A549 (cell line): ENCODE data around the gene MYRIP. TPM values are rescaled to one million over a fixed set of nuclear protein-coding genes. Genes with fewer than 3 reads are reported as not detected.

Experiments
- ATAC-seq, 2 experiments: fragments of 200-7000 bp in 1 of 2; fragments of >200 bp in 1 of 2; cut with Nextera tagmentation in 1 of 2; cut with Tn5 transposase in 1 of 2; 3 replicates each; pipeline versions ENCODE4 v1.8.0 to v1.9.1; 2018 to 2020; ENCODE audit warnings: mild to moderate bottlenecking in 1 of 2, moderate library complexity in 1 of 2
- CTCF ChIA-PET: fragments of 300-600 bp; sonication (Branson Sonifier 250); formaldehyde crosslinking; extraction: SDS; loops from one replicate; lab custom pipeline; 2021; ENCODE audit warnings: antibody characterized with exemption, inconsistent platforms; lab: Yijun Ruan, JAX
- POLR2A ChIA-PET: fragments of 350-600 bp; formaldehyde crosslinking; extraction: SDS; loops from one replicate; lab custom pipeline; 2021; ENCODE audit warnings: antibody characterized with exemption, inconsistent platforms; lab: Yijun Ruan, JAX
- DNase-seq, 2 experiments: peaks; one replicate each; pipeline versions ENCODE4 v3.0.0 to v3.0.0-alpha.2; 2011 to 2016; ENCODE audit warnings: low read depth in 1 of 2, low spot score in 1 of 2
- FAIRE-seq: peaks from 2 replicates; lab custom pipeline; 2011; peaks lifted over from hg19 to GRCh38; lab: Jason Lieb, UNC
- H3K27ac ChIP-seq, 2 experiments: fragments of >200 bp; sonication (Bioruptor Twin); formaldehyde crosslinking; 3 replicates each; pipeline ENCODE4 v1.5.1; 2016 to 2017
- H3K4me1 ChIP-seq: fragments of >200 bp; sonication (Bioruptor Twin); formaldehyde crosslinking; 3 replicates; pipeline ENCODE4 v1.6.1; 2016
- H3K4me2 ChIP-seq: fragments of >200 bp; sonication (Bioruptor Twin); formaldehyde crosslinking; 3 replicates; pipeline ENCODE4 v1.6.1; 2016
- H3K4me3 ChIP-seq: fragments of >200 bp; sonication (Bioruptor Twin); formaldehyde crosslinking; 3 replicates; pipeline ENCODE4 v1.5.1; 2016
- H3K9me3 ChIP-seq: fragments of >200 bp; sonication (Bioruptor Twin); formaldehyde crosslinking; 3 replicates; pipeline ENCODE4 v1.6.1; 2016
- CBX2 ChIP-seq: fragments of 200-600 bp; sonication (generic); IDR thresholded peaks from 2 replicates; pipeline ENCODE4 v1.6.1; 2016; ENCODE audit warnings: low read depth, mild to moderate bottlenecking, borderline replicate concordance
- CBX8 ChIP-seq: fragments of 200-600 bp; sonication (generic); IDR thresholded peaks from 2 replicates; pipeline ENCODE4 v1.6.1; 2016
- CEBPB ChIP-seq, 2 experiments: fragments of >200 bp in 1 of 2; sonication (Bioruptor Twin) in 1 of 2; formaldehyde crosslinking in 1 of 2; IDR thresholded peaks; 2 replicates each; pipeline ENCODE4 v1.6.1; 2012 to 2016
- CHD4 ChIP-seq: fragments of 200-600 bp; sonication (generic); IDR thresholded peaks from 2 replicates; pipeline ENCODE4 v1.6.1; 2016; ENCODE audit warnings: antibody characterized with exemption, mild to moderate bottlenecking, borderline replicate concordance
- ESRRA ChIP-seq: fragments of 150-350 bp; IDR thresholded peaks from 2 replicates; pipeline ENCODE4 v1.6.1; 2014; ENCODE audit warnings: mild to moderate bottlenecking, low read length, borderline replicate concordance
- FOXS1 ChIP-seq: fragments of 250-450 bp; sonication (Bioruptor Pico); IDR thresholded peaks from 2 replicates; pipeline ENCODE4 v1.5.0; 2020; ENCODE audit warnings: mild to moderate bottlenecking, moderate library complexity
- HOXA7 ChIP-seq: fragments of 250-450 bp; sonication (Bioruptor Pico); IDR thresholded peaks from 2 replicates; pipeline ENCODE4 v1.5.0; 2020; ENCODE audit warnings: mild to moderate bottlenecking, moderate library complexity
- HOXB13 ChIP-seq: fragments of 250-450 bp; sonication (Bioruptor Pico); IDR thresholded peaks from 2 replicates; pipeline ENCODE4 v1.5.0; 2020; ENCODE audit warnings: low read depth, mild to moderate bottlenecking, moderate library complexity
- JUNB ChIP-seq: fragments of >200 bp; sonication (Bioruptor Twin); formaldehyde crosslinking; IDR thresholded peaks from 2 replicates; pipeline ENCODE4 v1.6.1; 2016
- MAFK ChIP-seq: fragments of 450-650 bp; IDR thresholded peaks from 2 replicates; pipeline ENCODE4 v1.6.1; 2014; ENCODE audit not compliant: partially characterized antibody
- MYC ChIP-seq: IDR thresholded peaks from 2 replicates; pipeline ENCODE4 v1.6.1; 2012; ENCODE audit warnings: mild to moderate bottlenecking, inconsistent platforms, low read length, improper control_type of control experiment, borderline replicate concordance
- PHF8 ChIP-seq: fragments of 200-600 bp; sonication (generic); IDR thresholded peaks from 2 replicates; pipeline ENCODE4 v1.6.1; 2016; ENCODE audit warnings: low read depth, mild to moderate bottlenecking, antibody characterized with exemption, moderate library complexity, borderline replicate concordance
- RAD21 ChIP-seq, 2 experiments: fragments of >200 bp in 1 of 2; sonication (Bioruptor Twin) in 1 of 2; formaldehyde crosslinking in 1 of 2; IDR thresholded peaks in 1 of 2; conservative IDR thresholded peaks in 1 of 2; 2 replicates in 1 of 2; 3 replicates in 1 of 2; pipeline ENCODE4 v1.6.1; 2012 to 2018; ENCODE audit warnings: inconsistent platforms in 1 of 2
- RCOR1 ChIP-seq: fragments of 150-350 bp; IDR thresholded peaks from 2 replicates; pipeline ENCODE4 v1.6.1; 2014; ENCODE audit warnings: antibody characterized with exemption, low read length, low read depth
- SREBF2 ChIP-seq: fragments of 450-650 bp; IDR thresholded peaks from 2 replicates; pipeline ENCODE4 v1.6.1; 2014; ENCODE audit warnings: mild to moderate bottlenecking, moderate library complexity
- TP53 ChIP-seq: fragments of 250-450 bp; sonication (Bioruptor Pico); IDR thresholded peaks from 2 replicates; pipeline ENCODE4 v1.5.0; 2021; ENCODE audit warnings: mild to moderate bottlenecking, moderate library complexity
- ZFP36 ChIP-seq: fragments of 450-650 bp; IDR thresholded peaks from 2 replicates; pipeline ENCODE4 v1.6.1; 2014; ENCODE audit warnings: borderline replicate concordance; ENCODE audit not compliant: partially characterized antibody
- ZNF302 ChIP-seq: fragments of 250-450 bp; sonication (Bioruptor Pico); IDR thresholded peaks from 2 replicates; pipeline ENCODE4 v1.9.0; 2021; ENCODE audit warnings: inconsistent platforms, mild to moderate bottlenecking, moderate library complexity
- WGBS: methylation state at CpG from one replicate; pipeline ENCODE4 v1.1.6; 2017; ENCODE audit errors: missing lambda C conversion rate; 5-methylcytosine and 5-hydroxymethylcytosine counted together
- polyA plus RNA-seq, 4 experiments: library from polyadenylated mRNA; depleted of rRNA in 3 of 4; stranded (reverse); fragments of >200 nt; fragmentation: RNase III in 1 of 4; extraction: RNeasy Plus Mini Kit Qiagen cat#74134 plus additional on column Dnase treatment in 1 of 4; gene quantifications; 2 replicates in 3 of 4; 3 replicates in 1 of 4; pipeline ENCODE4 v1.2.3, GENCODE V29; 2011 to 2017
- TF ChIP-seq, protein P1 (sequence below): fragments of >200 bp; sonication (Bioruptor Twin); formaldehyde crosslinking; IDR thresholded peaks from 3 replicates; pipeline ENCODE4 v1.5.1; 2016
- TF ChIP-seq, protein P2 (sequence below): fragments of 200-600 bp; sonication (generic); IDR thresholded peaks from 2 replicates; pipeline ENCODE4 v1.6.1; 2016; ENCODE audit warnings: antibody characterized with exemption, mild to moderate bottlenecking, moderate library complexity
- TF ChIP-seq, protein P3 (sequence below): fragments of 450-650 bp; IDR thresholded peaks from 2 replicates; pipeline ENCODE4 v1.6.1; 2014; ENCODE audit warnings: antibody characterized with exemption
- TF ChIP-seq, protein P4 (sequence below): fragments of >200 bp; sonication (Bioruptor Twin); formaldehyde crosslinking; IDR thresholded peaks from 2 replicates; pipeline ENCODE4 v1.6.1; 2016

MYRIP gene
- polyA plus RNA-seq, 2 of the 4 experiments (the other 2 are of a cell fraction) = not detected

DNA sequence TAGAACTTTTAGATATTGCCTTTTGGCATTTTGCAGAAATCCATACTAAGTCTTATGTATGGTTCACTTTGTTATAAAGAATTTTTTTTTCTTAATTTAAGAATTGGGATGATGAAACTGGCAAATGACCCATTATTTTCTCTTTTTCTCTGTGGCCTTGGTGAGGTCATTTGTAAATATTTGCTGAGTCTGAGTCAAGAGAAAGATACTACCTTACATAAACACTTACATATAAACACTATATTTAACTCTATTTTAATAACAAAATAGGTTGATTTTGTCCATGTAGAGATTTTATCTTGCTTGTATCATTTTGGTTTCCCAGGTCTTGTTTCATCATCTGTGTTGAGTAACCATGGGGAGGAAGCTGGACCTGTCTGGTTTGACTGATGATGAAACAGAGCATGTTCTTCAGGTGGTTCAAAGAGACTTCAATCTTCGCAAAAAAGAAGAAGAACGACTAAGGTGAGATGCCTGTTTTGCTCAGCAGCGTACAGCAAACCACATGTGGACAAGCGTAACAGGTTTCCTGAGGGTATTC lies 91.1 kb downstream of the MYRIP start:
- Histone ChIP-seq H3K4me2 (no peak overlapping the region), H3K9me3 (no peaks in the 10 kb centered on the region), H3K4me3 (no peak overlapping the region), H3K4me1 (no peaks in the 10 kb centered on the region), H3K27ac (no peak overlapping the region)
- ChIA-PET CTCF (no interaction called here), POLR2A (no interaction called here)
- FAIRE-seq = no peak
- no peak for ATAC-seq
- DNase-seq = no peak
- TF ChIP-seq MAFK = no peak
- TF ChIP-seq SREBF2 = no peak
- TF ChIP-seq MYC = no peak
- TF ChIP-seq, protein P1, sequence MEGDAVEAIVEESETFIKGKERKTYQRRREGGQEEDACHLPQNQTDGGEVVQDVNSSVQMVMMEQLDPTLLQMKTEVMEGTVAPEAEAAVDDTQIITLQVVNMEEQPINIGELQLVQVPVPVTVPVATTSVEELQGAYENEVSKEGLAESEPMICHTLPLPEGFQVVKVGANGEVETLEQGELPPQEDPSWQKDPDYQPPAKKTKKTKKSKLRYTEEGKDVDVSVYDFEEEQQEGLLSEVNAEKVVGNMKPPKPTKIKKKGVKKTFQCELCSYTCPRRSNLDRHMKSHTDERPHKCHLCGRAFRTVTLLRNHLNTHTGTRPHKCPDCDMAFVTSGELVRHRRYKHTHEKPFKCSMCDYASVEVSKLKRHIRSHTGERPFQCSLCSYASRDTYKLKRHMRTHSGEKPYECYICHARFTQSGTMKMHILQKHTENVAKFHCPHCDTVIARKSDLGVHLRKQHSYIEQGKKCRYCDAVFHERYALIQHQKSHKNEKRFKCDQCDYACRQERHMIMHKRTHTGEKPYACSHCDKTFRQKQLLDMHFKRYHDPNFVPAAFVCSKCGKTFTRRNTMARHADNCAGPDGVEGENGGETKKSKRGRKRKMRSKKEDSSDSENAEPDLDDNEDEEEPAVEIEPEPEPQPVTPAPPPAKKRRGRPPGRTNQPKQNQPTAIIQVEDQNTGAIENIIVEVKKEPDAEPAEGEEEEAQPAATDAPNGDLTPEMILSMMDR = no peak
- TF ChIP-seq RAD21 (conservative IDR thresholded peaks at IDR 0.05 in 1 of 2, IDR thresholded peaks at IDR 0.05 in 1 of 2) = no peak
- TF ChIP-seq ZFP36 = no peak
- TF ChIP-seq CBX8 = no peak
- TF ChIP-seq JUNB = no peak
- TF ChIP-seq FOXS1 (CRISPR knock-in tag) = no peak
- TF ChIP-seq, protein P2, sequence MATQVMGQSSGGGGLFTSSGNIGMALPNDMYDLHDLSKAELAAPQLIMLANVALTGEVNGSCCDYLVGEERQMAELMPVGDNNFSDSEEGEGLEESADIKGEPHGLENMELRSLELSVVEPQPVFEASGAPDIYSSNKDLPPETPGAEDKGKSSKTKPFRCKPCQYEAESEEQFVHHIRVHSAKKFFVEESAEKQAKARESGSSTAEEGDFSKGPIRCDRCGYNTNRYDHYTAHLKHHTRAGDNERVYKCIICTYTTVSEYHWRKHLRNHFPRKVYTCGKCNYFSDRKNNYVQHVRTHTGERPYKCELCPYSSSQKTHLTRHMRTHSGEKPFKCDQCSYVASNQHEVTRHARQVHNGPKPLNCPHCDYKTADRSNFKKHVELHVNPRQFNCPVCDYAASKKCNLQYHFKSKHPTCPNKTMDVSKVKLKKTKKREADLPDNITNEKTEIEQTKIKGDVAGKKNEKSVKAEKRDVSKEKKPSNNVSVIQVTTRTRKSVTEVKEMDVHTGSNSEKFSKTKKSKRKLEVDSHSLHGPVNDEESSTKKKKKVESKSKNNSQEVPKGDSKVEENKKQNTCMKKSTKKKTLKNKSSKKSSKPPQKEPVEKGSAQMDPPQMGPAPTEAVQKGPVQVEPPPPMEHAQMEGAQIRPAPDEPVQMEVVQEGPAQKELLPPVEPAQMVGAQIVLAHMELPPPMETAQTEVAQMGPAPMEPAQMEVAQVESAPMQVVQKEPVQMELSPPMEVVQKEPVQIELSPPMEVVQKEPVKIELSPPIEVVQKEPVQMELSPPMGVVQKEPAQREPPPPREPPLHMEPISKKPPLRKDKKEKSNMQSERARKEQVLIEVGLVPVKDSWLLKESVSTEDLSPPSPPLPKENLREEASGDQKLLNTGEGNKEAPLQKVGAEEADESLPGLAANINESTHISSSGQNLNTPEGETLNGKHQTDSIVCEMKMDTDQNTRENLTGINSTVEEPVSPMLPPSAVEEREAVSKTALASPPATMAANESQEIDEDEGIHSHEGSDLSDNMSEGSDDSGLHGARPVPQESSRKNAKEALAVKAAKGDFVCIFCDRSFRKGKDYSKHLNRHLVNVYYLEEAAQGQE = no peak
- no peak for TF ChIP-seq ESRRA
- TF ChIP-seq, all 56 proteins: peak for 0
- WGBS = 27% methylated on average over 4 of the region's 4 CpGs

DNA sequence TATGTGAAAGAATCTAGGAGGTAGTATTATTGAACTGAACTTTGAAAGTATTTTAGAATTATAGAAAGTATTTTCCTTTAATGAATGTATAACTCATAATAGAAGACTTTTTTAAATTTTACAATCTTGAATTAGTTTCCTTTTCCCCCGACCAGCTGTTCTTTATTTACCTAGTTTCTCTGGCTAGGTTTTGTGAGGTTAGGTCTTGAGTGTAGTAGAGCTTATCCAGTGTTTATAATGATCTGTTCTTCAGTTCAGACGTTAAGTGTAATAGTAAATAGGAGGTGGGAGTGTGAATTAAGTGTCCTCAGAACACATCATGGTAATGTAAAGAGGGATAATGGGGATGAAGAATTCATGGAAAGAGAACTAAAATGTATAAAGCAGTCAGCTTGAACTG lies 93.8 kb downstream of the MYRIP start:
- CTCF ChIA-PET = no interaction called here
- no peak for FAIRE-seq
- WGBS = 0% methylated on average over 2 of the region's 2 CpGs
- Histone ChIP-seq H3K27ac (no peak overlapping the region), H3K4me1 (no peaks in the 10 kb centered on the region), H3K9me3 (no peaks in the 10 kb centered on the region), H3K4me2 (no peak overlapping the region), H3K4me3 (no peak overlapping the region)
- no peak for ATAC-seq
- POLR2A ChIA-PET = no interaction called here
- TF ChIP-seq RAD21 (conservative IDR thresholded peaks at IDR 0.05 in 1 of 2, IDR thresholded peaks at IDR 0.05 in 1 of 2) (no peak), ESRRA (no peak), RCOR1 (no peak), CBX2 (no peak), PHF8 (no peak), CEBPB (IDR thresholded peaks at IDR 0.05) (no peak)
- TF ChIP-seq, protein P3, sequence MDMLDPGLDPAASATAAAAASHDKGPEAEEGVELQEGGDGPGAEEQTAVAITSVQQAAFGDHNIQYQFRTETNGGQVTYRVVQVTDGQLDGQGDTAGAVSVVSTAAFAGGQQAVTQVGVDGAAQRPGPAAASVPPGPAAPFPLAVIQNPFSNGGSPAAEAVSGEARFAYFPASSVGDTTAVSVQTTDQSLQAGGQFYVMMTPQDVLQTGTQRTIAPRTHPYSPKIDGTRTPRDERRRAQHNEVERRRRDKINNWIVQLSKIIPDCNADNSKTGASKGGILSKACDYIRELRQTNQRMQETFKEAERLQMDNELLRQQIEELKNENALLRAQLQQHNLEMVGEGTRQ = no peak
- DNase-seq = no peak

DNA sequence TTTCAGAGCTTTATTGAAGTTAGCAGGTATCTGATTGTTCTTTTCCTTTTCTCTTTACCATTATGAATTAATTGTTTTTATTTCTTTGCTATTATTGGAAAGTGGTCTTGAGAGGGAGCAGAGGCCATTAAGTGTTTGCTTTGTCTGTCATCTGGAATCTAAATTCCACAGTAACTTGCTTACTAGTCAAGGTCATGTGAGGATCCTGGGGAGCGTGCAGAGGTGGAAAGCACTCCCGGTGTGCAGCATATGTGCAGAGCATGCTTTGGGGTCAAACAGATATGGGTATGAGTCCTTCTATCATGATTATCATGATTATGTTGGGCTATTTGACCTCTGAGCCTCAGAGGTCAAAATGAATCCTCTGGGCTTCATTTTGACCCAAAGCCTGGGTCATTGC lies 96.4 kb downstream of the MYRIP start:
- CTCF ChIA-PET = no interaction called here
- H3K4me1 ChIP-seq = no peaks in the 10 kb centered on the region
- no peak for TF ChIP-seq CHD4
- TF ChIP-seq, protein P1 = no peak
- no peak for TF ChIP-seq MAFK
- TF ChIP-seq TP53 (CRISPR knock-in tag) = no peak
- TF ChIP-seq, protein P4, sequence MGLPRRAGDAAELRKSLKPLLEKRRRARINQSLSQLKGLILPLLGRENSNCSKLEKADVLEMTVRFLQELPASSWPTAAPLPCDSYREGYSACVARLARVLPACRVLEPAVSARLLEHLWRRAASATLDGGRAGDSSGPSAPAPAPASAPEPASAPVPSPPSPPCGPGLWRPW = no peak
- TF ChIP-seq ZFP36 = no peak
- TF ChIP-seq CBX8 = no peak
- TF ChIP-seq, protein P3 = no peak
- no peak for TF ChIP-seq SREBF2
- no peak for TF ChIP-seq ZNF302 (CRISPR knock-in tag)
- TF ChIP-seq MYC = no peak
- no peak for TF ChIP-seq HOXB13 (CRISPR knock-in tag)
- TF ChIP-seq HOXA7 = no peak
- TF ChIP-seq RAD21 (conservative IDR thresholded peaks at IDR 0.05 in 1 of 2, IDR thresholded peaks at IDR 0.05 in 1 of 2) = no peak
- H3K4me2 ChIP-seq = no peak overlapping the region
- no peak for FAIRE-seq
- 13% methylated on average over 1 of the region's 2 CpGs for WGBS
- no peaks in the 10 kb centered on the region for H3K9me3 ChIP-seq
- POLR2A ChIA-PET = no interaction called here
- no peak overlapping the region for H3K4me3 ChIP-seq
- DNase-seq = no peak
- no peak for ATAC-seq
- H3K27ac ChIP-seq = no peak overlapping the region
